ENCODE data around the gene GJA3. TPM values are rescaled to one million over a fixed set of nuclear protein-coding genes. Genes with fewer than 3 reads are reported as not detected.

The GJA3 gene
- total RNA-seq, 4 donors from 2014 or later = 0.04 to 0.52 (median 0.32) TPM; not detected in 1

GRCh38 chr13:20124303-20124702 is 36.5 kb downstream of the GJA3 start:
- WGBS, 2 donors = 64 to 71% methylated on average over 1 of the region's 1 CpG

GRCh38 chr13:20121159-20121525 is 39.7 kb downstream of the GJA3 start:
- WGBS, 2 donors = 38 to 54% methylated on average over 7 of the region's 7 CpGs
- no peak overlapping the region for H3K4me3 ChIP-seq (ENCODE audit: low read depth, poor library complexity, severe bottlenecking)
- DNase-seq (ENCODE audit: low spot score in 2 of 2) = peak in 1 of 2 donors; percentile 32

More at GRCh38 chr13:20124303-20124702, 36.5 kb downstream of the GJA3 start:
- intact Hi-C loops (cut with DNase I; ENCODE audit: low total_unique reads) = no loop called here
- no peak overlapping the region for H3K4me3 ChIP-seq (ENCODE audit: low read depth, poor library complexity, severe bottlenecking)
- no peak for DNase-seq (ENCODE audit: low spot score in 2 of 2)
- TF ChIP-seq CTCF (IDR thresholded peaks at IDR 0.05) (no peak), POLR2A (IDR thresholded peaks at IDR 0.05) (no peak)

GRCh38 chr13:20119960-20120359 is 40.9 kb downstream of the GJA3 start:
- intact Hi-C loops (cut with DNase I; ENCODE audit: low total_unique reads) = no loop called here
- no peak for TF ChIP-seq POLR2A (IDR thresholded peaks at IDR 0.05)
- TF ChIP-seq CTCF (IDR thresholded peaks at IDR 0.05) = no peak
- WGBS, 2 donors = 70 to 95% methylated on average over 3 of the region's 3 CpGs

More at GRCh38 chr13:20121159-20121525, 39.7 kb downstream of the GJA3 start:
- intact Hi-C loops (cut with DNase I; ENCODE audit: low total_unique reads) = no loop called here
- no peak for TF ChIP-seq POLR2A (IDR thresholded peaks at IDR 0.05)

GRCh38 chr13:20118268-20119140 is 42.3 kb downstream of the GJA3 start:
- peak overlapping the region; percentile 39 for H3K4me3 ChIP-seq (ENCODE audit: low read depth, poor library complexity, severe bottlenecking)
- intact Hi-C loops (cut with DNase I; ENCODE audit: low total_unique reads) = no loop called here
- TF ChIP-seq POLR2A (IDR thresholded peaks at IDR 0.05) = no peak
- no peak for TF ChIP-seq CTCF (IDR thresholded peaks at IDR 0.05)
- WGBS, 2 donors = 4 to 7% methylated on average over 19 to 39 of the region's 55 CpGs
- DNase-seq (ENCODE audit: low spot score in 2 of 2) = peak in 1 of 2 donors; percentile 90

More at GRCh38 chr13:20119960-20120359, 40.9 kb downstream of the GJA3 start:
- peak in 1 of 2 donors; percentile 37 for DNase-seq (ENCODE audit: low spot score in 2 of 2)
- H3K4me3 ChIP-seq (ENCODE audit: low read depth, poor library complexity, severe bottlenecking) = no peak overlapping the region

- WGBS, 2 donors = 87 to 91% methylated on average over 6 of the region's 6 CpGs
- no peak overlapping the region for H3K4me3 ChIP-seq (ENCODE audit: low read depth, poor library complexity, severe bottlenecking)
- intact Hi-C loops (cut with DNase I; ENCODE audit: low total_unique reads) = no loop called here
- TF ChIP-seq CTCF (IDR thresholded peaks at IDR 0.05) (no peak), POLR2A (IDR thresholded peaks at IDR 0.05) (no peak)
- no peak for DNase-seq (ENCODE audit: low spot score in 2 of 2)
These were observed 44.6 kb downstream of the GJA3 start for GRCh38 chr13:20116213-20116612.

- intact Hi-C loops (cut with DNase I; ENCODE audit: low total_unique reads) = no loop called here
- 79 to 84% methylated on average over 10 of the region's 10 CpGs for WGBS, 2 donors
- TF ChIP-seq POLR2A (IDR thresholded peaks at IDR 0.05) (no peak), CTCF (IDR thresholded peaks at IDR 0.05) (no peak)
- no peak for DNase-seq (ENCODE audit: low spot score in 2 of 2)
- no peak overlapping the region for H3K4me3 ChIP-seq (ENCODE audit: low read depth, poor library complexity, severe bottlenecking)
These were observed 46.7 kb downstream of the GJA3 start for GRCh38 chr13:20114066-20114610.
